Colonic mucosa (tissue), 4 donors: ENCODE results near the gene TMEM108. TPM values are rescaled to one million over a fixed set of nuclear protein-coding genes. Genes with fewer than 3 reads are reported as not detected.

Source experiments
- DNase-seq: peaks from one replicate; pipeline ENCODE4 v3.0.0-alpha.2; 2020
- H3K27ac ChIP-seq: fragments of 200-600 bp; one replicate; pipeline ENCODE4 v1.8.0; 2021
- H3K27me3 ChIP-seq: fragments of 200-600 bp; one replicate; pipeline ENCODE4 v1.8.0; 2021
- H3K36me3 ChIP-seq: fragments of 200-600 bp; one replicate; pipeline ENCODE4 v1.8.0; 2021
- H3K4me1 ChIP-seq: fragments of 200-600 bp; one replicate; pipeline ENCODE4 v1.8.0; 2021; ENCODE audit warnings: mild to moderate bottlenecking
- H3K4me3 ChIP-seq: fragments of 200-600 bp; one replicate; pipeline ENCODE4 v1.8.0; 2021
- H3K9ac ChIP-seq, 2 donors: one replicate each; pipeline ENCODE4 v1.7.0; 2013; ENCODE audit warnings: control low read depth in 2 of 2, low read depth in 2 of 2, low read length in 2 of 2
- H3K9me3 ChIP-seq: fragments of 200-600 bp; one replicate; pipeline ENCODE4 v1.8.0; 2021
- CTCF ChIP-seq: fragments of 200-600 bp; IDR thresholded peaks from one replicate; pipeline ENCODE4 v1.8.0; 2022; ENCODE audit warnings: antibody characterized with exemption, mild to moderate bottlenecking
- intact Hi-C: fragments of 100-400 bp; cut with DNase I; formaldehyde crosslinking; loops from one replicate; pipeline ENCODE4 v1.14.1; 2022
- total RNA-seq, 2 donors: library from RNA; stranded (reverse); fragmentation: NEBNext Ultra II Directional in 1 of 2; extraction: Animal tissue kit (Norgen Biotek cat#: 25700) in 1 of 2; gene quantifications; one replicate each; pipeline ENCODE4 v1.2.1, GENCODE V29; 2021
- donor health status: healthy.
- donor health status: DM: no; HTN: no; CAD: no.
- donor health status: DM: no; HTN: no; CAD: no.

The TMEM108 gene
- total RNA-seq, 2 donors from 2014 or later = 0.20 to 0.82 TPM

DNA sequence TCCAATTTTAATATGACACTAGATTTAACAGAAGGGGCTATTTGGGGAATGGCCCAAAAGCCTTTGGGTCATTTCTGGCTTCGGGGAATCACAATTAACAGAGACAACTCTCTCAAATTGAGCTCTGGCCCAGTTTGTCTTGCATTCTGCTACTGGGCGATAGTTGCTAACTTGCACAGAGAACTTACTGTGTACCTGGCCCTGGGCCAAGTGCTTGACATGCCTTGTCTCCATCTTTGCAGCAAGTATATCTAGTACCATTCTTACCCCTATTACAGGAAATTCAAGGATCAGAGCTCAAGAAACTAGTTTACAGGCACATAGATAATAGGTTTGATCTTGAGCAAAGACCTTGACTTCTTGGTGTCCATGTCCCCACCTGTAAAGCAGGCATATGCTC is 175.7 kb downstream of the TMEM108 start:
- no peak overlapping the region for H3K9ac ChIP-seq
- no peak overlapping the region for H3K27ac ChIP-seq
- H3K4me3 ChIP-seq = no peak overlapping the region
- intact Hi-C loops = no loop called here
- no peaks in the 10 kb centered on the region for H3K36me3 ChIP-seq
- no peaks in the 10 kb centered on the region for H3K9me3 ChIP-seq
- no peak for DNase-seq
- TF ChIP-seq CTCF = no peak
- H3K27me3 ChIP-seq = no peaks in the 10 kb centered on the region
- no peaks in the 10 kb centered on the region for H3K4me1 ChIP-seq

- DNase-seq = no peak
- intact Hi-C loops = no loop called here
- no peaks in the 10 kb centered on the region for H3K27me3 ChIP-seq
- H3K4me1 ChIP-seq = no peaks in the 10 kb centered on the region
- no peaks in the 10 kb centered on the region for H3K9me3 ChIP-seq
- TF ChIP-seq CTCF = no peak
- H3K4me3 ChIP-seq = no peak overlapping the region
- H3K27ac ChIP-seq = no peak overlapping the region
- no peaks in the 10 kb centered on the region for H3K36me3 ChIP-seq
- no peak overlapping the region for H3K9ac ChIP-seq
These were observed 189.6 kb downstream of the TMEM108 start for GRCh38 chr3:133227813-133228212.

GRCh38 chr3:133230195-133230594 is 192.0 kb downstream of the TMEM108 start:
- intact Hi-C loops = no loop called here

GRCh38 chr3:133236901-133237300 is 198.7 kb downstream of the TMEM108 start:
- TF ChIP-seq CTCF = no peak

More at GRCh38 chr3:133230195-133230594, 192.0 kb downstream of the TMEM108 start:
- H3K27me3 ChIP-seq = no peaks in the 10 kb centered on the region
- TF ChIP-seq CTCF = no peak
- no peak overlapping the region for H3K4me3 ChIP-seq
- no peaks in the 10 kb centered on the region for H3K4me1 ChIP-seq
- no peak for DNase-seq
- no peak overlapping the region for H3K27ac ChIP-seq
- H3K9ac ChIP-seq = no peak overlapping the region
- H3K36me3 ChIP-seq = no peaks in the 10 kb centered on the region
- H3K9me3 ChIP-seq = no peaks in the 10 kb centered on the region

GRCh38 chr3:133237380-133237779 is 199.2 kb downstream of the TMEM108 start:
- no peak for DNase-seq
- TF ChIP-seq CTCF = no peak

More at GRCh38 chr3:133236901-133237300, 198.7 kb downstream of the TMEM108 start:
- H3K4me1 ChIP-seq = no peaks in the 10 kb centered on the region
- intact Hi-C loops = no loop called here
- H3K27me3 ChIP-seq = no peaks in the 10 kb centered on the region
- no peak overlapping the region for H3K4me3 ChIP-seq
- H3K9me3 ChIP-seq = no peaks in the 10 kb centered on the region
- H3K36me3 ChIP-seq = no peaks in the 10 kb centered on the region
- no peak for DNase-seq
- H3K27ac ChIP-seq = no peak overlapping the region
- H3K9ac ChIP-seq = no peak overlapping the region

More at GRCh38 chr3:133237380-133237779, 199.2 kb downstream of the TMEM108 start:
- H3K27ac ChIP-seq = no peak overlapping the region
- H3K9ac ChIP-seq = no peak overlapping the region
- no peaks in the 10 kb centered on the region for H3K9me3 ChIP-seq
- no peaks in the 10 kb centered on the region for H3K27me3 ChIP-seq
- intact Hi-C loops = no loop called here
- H3K36me3 ChIP-seq = no peaks in the 10 kb centered on the region
- no peaks in the 10 kb centered on the region for H3K4me1 ChIP-seq
- no peak overlapping the region for H3K4me3 ChIP-seq
